G401.6 (cell line): ENCODE measurements around the gene KCNJ12.
"Not testable (repeated sequence)": the region's sequence is repeated elsewhere in the genome, so short reads cannot be mapped to it uniquely, and the experiment has no call there.

Experiments
- FAIRE-seq: peaks from 2 replicates; lab custom pipeline; 2012; peaks lifted over from hg19 to GRCh38; lab: Jason Lieb, UNC

The KCNJ12 gene

DNA sequence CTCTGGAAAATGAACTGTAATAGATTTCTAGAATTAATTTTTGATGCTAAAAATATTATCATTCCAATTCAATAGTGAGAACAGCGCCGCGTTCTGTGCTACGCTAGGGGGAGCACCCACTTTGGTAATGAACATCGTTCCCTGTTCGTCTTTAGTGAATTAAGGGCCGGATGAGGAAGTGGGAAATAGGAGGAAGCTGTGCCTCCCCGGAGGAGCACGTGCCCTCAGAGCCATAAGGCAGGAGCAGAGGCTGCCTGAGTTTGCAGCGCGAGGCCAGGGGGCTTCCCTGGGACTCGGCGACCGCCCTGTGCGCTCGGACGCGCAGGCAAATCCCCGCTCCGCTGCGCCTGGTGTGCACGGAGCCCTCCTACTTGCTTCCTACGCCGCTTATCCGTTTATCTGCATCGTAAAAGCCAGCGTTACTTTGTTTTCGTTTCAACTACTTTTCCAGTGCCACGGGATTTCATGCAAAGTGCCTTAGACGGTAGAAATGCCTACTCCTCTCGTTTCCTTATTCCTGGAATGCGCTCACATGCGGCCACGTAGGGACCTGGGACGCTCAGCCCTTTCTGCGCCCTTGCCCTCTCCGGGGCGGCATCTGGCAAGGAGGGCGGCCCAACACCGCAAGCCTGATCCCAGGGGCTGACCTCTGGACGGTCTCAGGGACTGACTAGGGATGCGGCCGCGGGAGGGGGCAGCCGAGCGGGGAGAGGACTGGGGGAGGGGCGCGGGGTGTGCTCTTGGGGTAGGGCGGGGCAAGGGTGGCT, 76.4 kb downstream of the KCNJ12 start:
- no peak for FAIRE-seq

DNA sequence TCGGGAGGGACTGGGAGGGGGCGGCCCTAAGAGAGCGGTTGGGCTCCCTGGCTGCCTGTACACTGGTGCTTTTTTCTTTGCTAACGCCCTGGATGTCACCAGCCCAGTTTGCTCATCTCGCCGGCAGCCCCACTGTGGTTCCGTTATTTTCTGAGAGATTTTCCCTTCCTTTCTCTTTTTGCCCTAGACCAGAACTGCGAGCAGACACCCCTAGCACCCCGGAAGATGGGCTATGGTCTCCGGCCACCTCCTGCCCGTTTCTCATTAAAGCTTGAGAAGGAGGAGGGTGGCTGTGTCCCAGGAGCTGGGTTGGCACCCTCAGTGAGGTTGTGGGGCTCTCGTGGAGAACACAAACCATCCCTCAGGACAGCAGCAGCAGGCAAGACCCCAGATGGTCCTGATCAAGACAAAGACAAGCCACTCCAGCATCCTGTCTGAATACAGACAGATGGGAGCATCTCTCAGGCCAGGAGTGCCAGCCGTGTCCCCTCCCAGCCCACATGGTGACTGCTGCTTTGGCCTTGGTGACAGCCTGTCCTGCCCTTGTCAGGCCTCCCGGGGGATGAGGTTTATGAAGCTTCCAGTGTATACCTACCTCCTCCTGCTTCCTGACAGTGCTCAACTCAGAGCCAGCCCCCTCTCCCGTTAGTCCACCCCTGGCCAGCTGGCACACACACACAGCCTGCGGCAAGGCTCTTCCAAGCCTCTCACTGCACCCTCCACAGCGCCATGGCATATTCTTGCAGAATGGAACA, 77.2 kb downstream of the KCNJ12 start:
- no peak for FAIRE-seq

GRCh38 chr17:21454006-21454405, 77.8 kb downstream of the KCNJ12 start:
- not testable (repeated sequence) for FAIRE-seq

GRCh38 chr17:21454441-21454840, 78.3 kb downstream of the KCNJ12 start:
- no peak for FAIRE-seq

GRCh38 chr17:21455761-21456160, 79.6 kb downstream of the KCNJ12 start:
- no peak for FAIRE-seq

GRCh38 chr17:21456449-21456848, 80.3 kb downstream of the KCNJ12 start:
- FAIRE-seq = not testable (repeated sequence)

DNA sequence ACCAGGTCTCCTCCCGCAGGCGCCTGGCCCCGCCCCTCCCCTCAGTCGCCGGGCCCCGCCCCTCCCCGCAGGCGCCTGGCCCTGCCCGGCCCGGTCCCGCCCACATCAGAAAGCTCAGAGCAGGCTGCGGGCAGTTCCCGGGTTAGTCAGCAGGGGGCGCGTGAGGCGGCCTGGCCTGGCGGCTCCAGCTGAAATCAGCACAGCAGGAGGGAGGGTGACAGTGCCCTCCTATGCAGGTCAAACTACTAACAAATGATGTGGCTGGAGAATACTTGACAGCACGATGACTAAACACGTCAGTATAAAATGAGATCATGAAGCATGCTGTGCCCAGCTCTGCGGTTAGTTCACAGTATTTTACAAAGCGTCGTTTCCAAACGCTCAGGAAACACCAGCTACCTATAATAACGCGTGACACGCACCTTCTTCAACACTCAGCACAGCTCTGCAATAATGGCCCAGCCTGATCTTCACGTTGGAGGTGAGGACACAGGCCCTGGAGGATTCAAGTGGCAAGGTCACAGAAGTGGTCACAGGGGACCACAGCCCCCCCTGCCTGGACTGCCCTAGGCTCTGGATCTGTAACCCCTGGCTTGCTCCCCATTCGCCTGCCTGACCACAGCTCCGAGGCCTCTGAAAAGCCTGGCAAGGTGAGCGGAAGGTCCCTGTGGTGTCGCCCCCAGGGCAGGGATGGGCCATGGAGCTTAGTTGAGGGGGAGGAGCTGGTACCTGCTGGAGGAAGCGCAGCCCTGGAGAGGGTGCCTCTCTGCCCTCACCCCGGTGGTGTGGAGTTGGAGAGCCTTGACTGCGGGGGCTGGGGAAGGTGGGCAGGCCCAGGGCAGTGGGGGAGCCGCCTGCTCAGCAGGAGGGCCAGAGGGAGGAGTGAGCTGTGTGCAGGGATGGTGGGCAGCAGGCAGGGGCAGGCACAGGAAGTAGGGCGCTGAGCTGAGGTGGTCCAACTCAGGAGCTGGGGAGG, 81.2 kb downstream of the KCNJ12 start:
- no peak for FAIRE-seq

GRCh38 chr17:21458054-21458453, 81.9 kb downstream of the KCNJ12 start:
- no peak for FAIRE-seq

DNA sequence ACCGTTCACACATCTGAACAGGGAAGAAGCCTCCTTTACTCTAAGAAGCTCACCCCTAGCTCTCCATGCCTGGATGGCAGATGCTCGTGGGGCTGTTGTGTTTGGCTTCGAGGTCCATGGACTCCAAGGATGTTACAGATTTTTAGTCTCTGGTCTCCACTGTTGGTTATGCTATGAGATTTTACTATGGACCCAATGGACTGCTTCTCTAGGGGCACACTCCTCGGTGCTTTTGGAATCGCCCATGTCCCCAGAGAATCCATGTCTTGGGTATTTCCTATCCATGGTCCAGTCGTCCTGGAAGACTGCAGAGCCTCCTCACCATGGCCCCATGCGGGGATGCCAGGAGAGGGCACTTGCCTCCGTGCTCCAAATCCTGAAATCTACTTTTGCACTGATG, 83.4 kb downstream of the KCNJ12 start:
- FAIRE-seq = no peak

DNA sequence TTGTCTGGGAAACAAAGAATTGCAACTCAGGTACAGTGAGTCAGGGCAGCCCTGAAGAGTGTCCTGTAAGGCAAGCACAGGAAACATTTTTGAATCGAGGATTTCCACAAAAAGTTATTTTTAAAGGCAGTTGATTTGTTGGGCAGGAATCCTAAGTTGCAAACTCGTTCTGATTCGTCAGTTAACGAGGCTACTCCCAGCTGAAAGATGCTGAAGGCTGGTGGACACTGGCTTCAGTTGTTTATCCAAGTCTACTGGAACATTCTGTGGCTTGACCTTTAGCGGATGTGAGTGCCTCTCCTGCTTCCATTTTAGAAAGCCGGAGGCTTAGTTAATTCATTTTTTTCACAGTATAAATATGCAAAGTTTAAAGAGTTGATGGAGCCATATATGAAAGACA, 84.2 kb downstream of the KCNJ12 start:
- no peak for FAIRE-seq

GRCh38 chr17:21462237-21462636, 86.1 kb downstream of the KCNJ12 start:
- no peak for FAIRE-seq

GRCh38 chr17:21463204-21463661, 87.1 kb downstream of the KCNJ12 start:
- no peak for FAIRE-seq

- FAIRE-seq = no peak
These were observed 87.7 kb downstream of the KCNJ12 start for GRCh38 chr17:21463779-21464407.

- no peak for FAIRE-seq
These were observed 88.5 kb downstream of the KCNJ12 start for GRCh38 chr17:21464611-21465021.

GRCh38 chr17:21466550-21466949, 90.4 kb downstream of the KCNJ12 start:
- no peak for FAIRE-seq

- FAIRE-seq = no peak
These were observed 91.0 kb downstream of the KCNJ12 start for GRCh38 chr17:21467196-21467595.

DNA sequence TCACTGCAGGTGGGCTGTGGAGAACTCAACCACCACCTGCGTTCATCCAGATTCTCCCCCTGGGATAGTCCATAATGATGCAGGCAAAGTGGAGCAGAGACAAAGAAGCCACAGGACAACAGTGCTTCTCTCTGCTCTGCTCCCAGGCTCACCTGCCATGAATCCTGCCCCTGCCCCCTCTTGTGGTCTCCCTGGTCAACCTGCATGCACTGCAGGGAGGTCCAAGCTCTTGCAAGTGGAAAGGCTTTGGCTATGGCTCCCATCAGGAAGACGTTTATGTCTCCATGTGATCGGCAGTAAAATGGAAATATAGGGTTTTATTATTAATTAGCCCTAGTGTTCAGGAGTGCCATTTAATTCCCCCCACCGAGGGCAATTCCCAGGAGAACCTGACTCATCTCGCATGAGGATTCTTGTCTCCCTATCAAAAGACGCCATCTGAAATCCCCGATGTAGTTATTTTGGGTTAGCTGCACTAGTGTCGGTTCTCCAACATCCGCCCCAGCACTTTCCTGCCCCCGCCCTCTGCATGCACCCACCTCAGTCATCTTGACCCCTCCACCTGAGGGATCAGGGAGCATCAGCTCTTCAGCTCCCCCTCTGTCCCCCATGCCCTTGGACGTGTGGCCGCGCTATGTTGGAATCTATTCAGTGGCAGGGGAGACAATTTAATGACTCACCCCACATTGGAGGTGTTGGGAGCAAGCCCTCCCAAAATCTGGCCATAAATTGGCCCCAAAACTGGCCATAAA, 91.8 kb downstream of the KCNJ12 start:
- no peak for FAIRE-seq
